Ishikawa (cell line): ENCODE results near the gene HPF1.

ENCODE experiments used
- CEBPB ChIP-seq: IDR thresholded peaks from 2 replicates; pipeline ENCODE4 v1.6.1; 2012
- EGR1 ChIP-seq: IDR thresholded peaks from 2 replicates; pipeline ENCODE4 v1.6.1; 2012
- EP300 ChIP-seq: IDR thresholded peaks from 2 replicates; pipeline ENCODE4 v1.6.1; 2012; ENCODE audit warnings: borderline replicate concordance
- FOXM1 ChIP-seq: IDR thresholded peaks from 2 replicates; pipeline ENCODE4 v1.6.1; 2012; ENCODE audit warnings: low read depth, borderline replicate concordance
- RAD21 ChIP-seq: IDR thresholded peaks from 2 replicates; pipeline ENCODE4 v1.6.1; 2012; ENCODE audit warnings: low read depth
- REST ChIP-seq: IDR thresholded peaks from 2 replicates; pipeline ENCODE4 v1.6.1; 2012; ENCODE audit warnings: low read depth, mild to moderate bottlenecking
- TAF1 ChIP-seq: IDR thresholded peaks from 2 replicates; pipeline ENCODE4 v1.6.1; 2012; ENCODE audit warnings: low read depth, mild to moderate bottlenecking
- TCF12 ChIP-seq: IDR thresholded peaks from 2 replicates; pipeline ENCODE4 v1.6.1; 2012; ENCODE audit warnings: low read depth
- TEAD4 ChIP-seq: IDR thresholded peaks from 2 replicates; pipeline ENCODE4 v1.6.1; 2012
- USF1 ChIP-seq: IDR thresholded peaks from 2 replicates; pipeline ENCODE4 v1.6.1; 2012

GRCh38 chr4:169773889-169774288 is 16.1 kb upstream of the HPF1 start:
- TF ChIP-seq REST (no peak), EP300 (no peak), FOXM1 (no peak), TCF12 (no peak), TEAD4 (no peak), EGR1 (no peak), USF1 (no peak), CEBPB (no peak), RAD21 (no peak), TAF1 (no peak)
